Testis (tissue), 3 donors: Measurements from ENCODE around the gene PCP2. TPM values are rescaled to one million over a fixed set of nuclear protein-coding genes. Genes with fewer than 3 reads are reported as not detected.

Experiments
- DNase-seq: peaks from one replicate; pipeline ENCODE4 v3.0.0-alpha.2; 2019
- H3K27ac ChIP-seq, 2 donors: fragments of 200-600 bp; sonication (generic); one replicate each; pipeline ENCODE4 v1.5.1; 2019
- H3K27me3 ChIP-seq: fragments of 200-600 bp; sonication (generic); one replicate; pipeline ENCODE4 v1.5.1; 2019
- H3K36me3 ChIP-seq: fragments of 200-600 bp; sonication (generic); one replicate; pipeline ENCODE4 v1.5.1; 2017; ENCODE audit warnings: low read depth; ENCODE audit errors: missing control alignments
- H3K4me1 ChIP-seq: fragments of 200-600 bp; sonication (generic); one replicate; pipeline ENCODE4 v1.5.1; 2019
- H3K4me3 ChIP-seq, 2 donors: fragments of 200-600 bp; sonication (generic); one replicate each; pipeline ENCODE4 v1.5.1; 2017 to 2019
- H3K9me3 ChIP-seq: fragments of 200-600 bp; sonication (generic); one replicate; pipeline ENCODE4 v1.5.1; 2017
- POLR2A ChIP-seq: fragments of 450-650 bp; IDR thresholded peaks from one replicate; pipeline ENCODE4 v1.6.1; 2017; ENCODE audit warnings: antibody characterized with exemption, mild to moderate bottlenecking, moderate library complexity
- WGBS, 2 donors: methylation state at CpG; one replicate each; pipeline ENCODE4 v1.1.5; 2018; 5-methylcytosine and 5-hydroxymethylcytosine counted together
- intact Hi-C: fragments of 100-400 bp; cut with DNase I; formaldehyde crosslinking; loops from one replicate; pipeline ENCODE4 v1.15.1; 2023; ENCODE audit warnings: low total_unique reads
- polyA plus RNA-seq: library from polyadenylated mRNA; stranded (reverse); fragments of 350-450 nt; fragmentation: Illumina TruSeq; extraction: RNeasy Lipid Tissue Mini Kit (QIAGEN cat#74804); gene quantifications from one replicate; pipeline ENCODE4 v1.2.3, GENCODE V29; 2014; ENCODE audit warnings: low read depth, low replicate concordance; ENCODE audit not compliant: insufficient read depth
- total RNA-seq, 2 donors: library from RNA; depleted of rRNA; stranded (reverse); fragments of >200 nt; gene quantifications; one replicate each; pipeline ENCODE4 v1.2.3, GENCODE V29; 2016
- TF ChIP-seq, protein P1 (sequence below), 3 experiments: fragments of 450-650 bp in 2 of 3; fragments of 200-600 bp in 1 of 3; sonication (generic) in 1 of 3; IDR thresholded peaks; one replicate each; pipeline ENCODE4 v1.5.1; 2016 to 2019; ENCODE audit warnings: antibody characterized with exemption in 3 of 3, mild to moderate bottlenecking in 2 of 3, moderate library complexity in 1 of 3

Gene PCP2
- total and polyA plus RNA-seq, 3 donors from 2014 or later: 38.2 to 164 (median 130) TPM

DNA sequence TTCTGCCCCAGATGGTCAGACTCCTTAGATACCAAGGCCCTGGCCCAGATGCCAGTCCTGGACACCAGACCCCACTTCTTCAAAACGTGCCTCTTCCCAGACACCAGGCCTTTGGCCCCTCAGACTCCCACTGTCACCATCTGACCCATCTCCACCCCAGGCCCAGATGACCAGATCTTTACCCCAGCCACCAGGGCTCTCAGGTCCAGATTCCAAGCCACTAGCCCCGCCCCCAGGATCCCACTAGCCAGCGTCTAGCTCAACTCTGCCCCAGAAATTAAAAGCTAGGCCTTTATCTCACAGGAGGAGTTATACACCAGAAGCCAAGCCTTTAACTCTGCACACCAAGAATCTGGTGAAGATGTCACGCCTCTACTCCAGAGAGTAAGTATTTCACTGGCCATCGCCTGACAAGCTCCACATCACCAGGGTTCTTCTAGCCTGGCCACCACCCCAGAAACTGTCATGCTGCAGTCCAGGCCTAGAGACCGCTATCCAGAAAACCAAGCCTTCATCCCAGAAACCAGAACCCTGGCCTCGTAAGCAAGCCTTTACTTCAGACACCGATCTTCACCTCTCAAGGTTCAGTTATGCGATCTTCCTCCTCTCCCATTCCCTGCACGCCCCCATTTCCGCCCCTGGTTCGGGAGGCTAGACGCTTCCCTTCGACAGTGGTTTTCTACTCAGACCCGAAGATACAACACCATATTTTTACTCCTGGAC is 4.8 kb downstream of the PCP2 start:
- intact Hi-C loops: no loop called here
- Histone ChIP-seq H3K4me3 (peak overlapping the region; percentile 75 to 85), H3K27me3 (no peaks in the 10 kb centered on the region), H3K27ac (peak overlapping the region; percentile 6 to 69), H3K4me1 (peaks cover 20% of the 10 kb centered on the region), H3K9me3 (no peaks in the 10 kb centered on the region), H3K36me3 (no peaks in the 10 kb centered on the region)
- TF ChIP-seq POLR2A: no peak
- TF ChIP-seq, protein P1, sequence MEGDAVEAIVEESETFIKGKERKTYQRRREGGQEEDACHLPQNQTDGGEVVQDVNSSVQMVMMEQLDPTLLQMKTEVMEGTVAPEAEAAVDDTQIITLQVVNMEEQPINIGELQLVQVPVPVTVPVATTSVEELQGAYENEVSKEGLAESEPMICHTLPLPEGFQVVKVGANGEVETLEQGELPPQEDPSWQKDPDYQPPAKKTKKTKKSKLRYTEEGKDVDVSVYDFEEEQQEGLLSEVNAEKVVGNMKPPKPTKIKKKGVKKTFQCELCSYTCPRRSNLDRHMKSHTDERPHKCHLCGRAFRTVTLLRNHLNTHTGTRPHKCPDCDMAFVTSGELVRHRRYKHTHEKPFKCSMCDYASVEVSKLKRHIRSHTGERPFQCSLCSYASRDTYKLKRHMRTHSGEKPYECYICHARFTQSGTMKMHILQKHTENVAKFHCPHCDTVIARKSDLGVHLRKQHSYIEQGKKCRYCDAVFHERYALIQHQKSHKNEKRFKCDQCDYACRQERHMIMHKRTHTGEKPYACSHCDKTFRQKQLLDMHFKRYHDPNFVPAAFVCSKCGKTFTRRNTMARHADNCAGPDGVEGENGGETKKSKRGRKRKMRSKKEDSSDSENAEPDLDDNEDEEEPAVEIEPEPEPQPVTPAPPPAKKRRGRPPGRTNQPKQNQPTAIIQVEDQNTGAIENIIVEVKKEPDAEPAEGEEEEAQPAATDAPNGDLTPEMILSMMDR (IDR thresholded peaks at IDR 0.05): no peak
- DNase-seq: no peak
- WGBS, 2 donors: 2 to 3% methylated on average over 15 of the region's 15 CpGs

DNA sequence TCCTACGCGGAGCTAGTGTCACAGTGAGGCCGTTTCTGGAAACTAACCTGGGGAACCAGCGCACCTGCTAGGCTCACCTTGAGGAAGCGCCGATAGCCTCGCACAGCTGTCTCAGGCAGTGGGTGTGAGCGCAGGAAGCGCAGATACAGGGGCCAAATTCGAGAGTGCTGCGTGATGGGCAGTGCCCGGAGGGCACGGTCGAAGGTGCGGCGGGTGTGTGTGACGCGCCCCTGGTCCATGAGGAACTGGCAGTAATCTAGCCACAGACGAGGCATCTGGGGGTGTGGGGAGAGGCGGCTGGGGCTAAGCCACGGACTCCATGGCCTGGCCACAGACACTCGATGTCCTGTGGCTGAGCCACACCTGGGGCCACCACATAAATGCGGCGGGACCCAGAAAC is 6.4 kb downstream of the PCP2 start:
- Histone ChIP-seq H3K9me3 (no peaks in the 10 kb centered on the region), H3K4me1 (peaks cover 20% of the 10 kb centered on the region), H3K27me3 (no peaks in the 10 kb centered on the region), H3K4me3 (no peak overlapping the region), H3K36me3 (no peaks in the 10 kb centered on the region), H3K27ac (no peak overlapping the region)
- 87 to 90% methylated on average over 21 to 24 of the region's 24 CpGs for WGBS, 2 donors
- TF ChIP-seq, protein P1 (IDR thresholded peaks at IDR 0.05): no peak
- TF ChIP-seq POLR2A: no peak
- no peak for DNase-seq
- intact Hi-C loops: no loop called here

DNA sequence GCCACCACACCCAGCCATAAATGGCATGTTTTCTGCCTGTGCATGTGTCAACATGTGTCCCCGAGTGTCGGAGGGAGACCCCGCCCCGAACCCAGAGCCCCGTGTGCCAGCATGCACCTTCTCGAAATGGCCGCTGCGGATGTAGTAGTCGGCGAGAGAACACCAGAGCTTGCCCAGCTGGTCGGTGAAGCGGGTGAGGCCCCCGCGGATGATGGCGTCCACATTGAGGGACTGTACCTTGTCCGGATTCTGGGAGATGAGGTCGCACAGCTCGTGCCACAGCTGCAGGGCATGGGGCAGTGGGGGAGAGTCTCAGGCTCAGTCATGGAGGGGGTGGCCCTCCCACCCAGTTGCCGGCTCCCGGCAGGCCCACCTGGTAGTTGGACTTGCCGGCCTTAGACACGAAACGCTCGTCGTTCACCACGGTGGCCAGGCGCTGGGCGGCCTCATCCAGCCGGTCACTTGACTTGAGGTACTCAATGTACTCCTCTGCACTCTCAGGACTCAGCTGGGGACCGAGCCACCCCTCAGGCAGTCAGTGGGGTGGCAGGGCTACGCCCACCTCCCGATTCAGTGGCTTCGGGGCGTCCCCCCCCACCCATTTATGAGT is 7.7 kb downstream of the PCP2 start:
- intact Hi-C loops: no loop called here
- no peak for DNase-seq
- 94 to 97% methylated on average over 22 to 34 of the region's 34 CpGs for WGBS, 2 donors
- Histone ChIP-seq H3K9me3 (no peaks in the 10 kb centered on the region), H3K27me3 (no peaks in the 10 kb centered on the region), H3K27ac (no peak overlapping the region), H3K4me3 (no peak overlapping the region), H3K4me1 (peaks cover 19% of the 10 kb centered on the region), H3K36me3 (no peaks in the 10 kb centered on the region)
- TF ChIP-seq, protein P1 (IDR thresholded peaks at IDR 0.05): no peak
- TF ChIP-seq POLR2A: no peak

DNA sequence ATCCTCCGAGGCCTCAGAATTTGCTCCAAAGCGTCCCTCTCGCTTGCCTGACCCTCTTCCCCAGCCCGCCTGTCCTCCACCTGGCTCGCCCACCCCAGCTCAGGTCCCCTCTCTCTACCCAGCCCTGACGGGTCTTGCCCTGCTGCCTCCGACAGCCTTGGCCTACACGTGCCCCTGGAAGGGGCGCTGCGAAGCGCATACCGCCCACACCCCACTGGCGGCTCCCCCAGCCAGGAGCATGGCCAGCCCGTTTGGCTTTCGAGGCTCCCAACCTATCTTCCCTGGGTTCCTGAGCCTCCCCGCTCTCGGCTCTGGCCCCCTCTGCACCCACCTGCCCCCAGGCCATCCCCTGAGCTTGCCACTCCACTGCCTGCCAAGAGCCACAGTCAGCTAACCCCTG is 8.7 kb downstream of the PCP2 start:
- H3K27ac ChIP-seq: no peak overlapping the region
- TF ChIP-seq POLR2A: no peak
- TF ChIP-seq, protein P1 (IDR thresholded peaks at IDR 0.05): no peak
- no peak overlapping the region for H3K4me3 ChIP-seq
- H3K4me1 ChIP-seq: peaks cover 18% of the 10 kb centered on the region
- H3K9me3 ChIP-seq: no peaks in the 10 kb centered on the region
- intact Hi-C loops: no loop called here
- no peaks in the 10 kb centered on the region for H3K27me3 ChIP-seq
- DNase-seq: no peak
- H3K36me3 ChIP-seq: no peaks in the 10 kb centered on the region
- WGBS, 2 donors: 89 to 91% methylated on average over 15 to 17 of the region's 17 CpGs
